Endothelial cell of umbilical vein (primary cell): ENCODE results near the gene TMEM208. TPM values are rescaled to one million over a fixed set of nuclear protein-coding genes. Genes with fewer than 3 reads are reported as not detected.

ENCODE experiments used
- BruUV-seq: library from RNA; stranded (reverse); fragments of 400-500 nt; replicated peaks from 2 replicates; lab custom pipeline; 2021; lab: Mats Ljungman, UMichigan
- CTCF ChIA-PET: fragments of 300-600, 350-600 bp; sonication (Branson Sonifier 250); formaldehyde crosslinking; loops from one replicate; lab custom pipeline; 2021; ENCODE audit warnings: antibody characterized with exemption, inconsistent platforms; lab: Charles Lee
- POLR2A ChIA-PET: fragments of 300-600, 350-600 bp; sonication (Branson Sonifier 250); formaldehyde crosslinking; loops from one replicate; lab custom pipeline; 2021; ENCODE audit warnings: antibody characterized with exemption, inconsistent platforms; lab: Charles Lee
- DNase-seq: peaks from one replicate; pipeline ENCODE4 v3.0.0-alpha.2; 2011; ENCODE audit warnings: low read depth, low spot score
- FAIRE-seq: peaks from 2 replicates; lab custom pipeline; 2011; peaks lifted over from hg19 to GRCh38; lab: Jason Lieb, UNC
- H2AFZ ChIP-seq: 2 replicates; pipeline ENCODE4 v1.6.0; 2012; ENCODE audit warnings: low read depth, low read length, control low read depth, inconsistent platforms
- H3K27ac ChIP-seq: 2 replicates; pipeline ENCODE4 v1.5.1; 2011; ENCODE audit warnings: low read depth, mild to moderate bottlenecking, control low read depth, low read length, moderate library complexity; ENCODE audit not compliant: insufficient read depth
- H3K27me3 ChIP-seq, 2 experiments: 2 replicates each; pipeline versions ENCODE4 v1.6.0 to v1.6.1; 2011; ENCODE audit warnings: low read length in 2 of 2, mixed read lengths in 1 of 2; ENCODE audit not compliant: control insufficient read depth in 2 of 2, insufficient read depth in 2 of 2
- H3K36me3 ChIP-seq, 2 experiments: 2 replicates in 1 of 2; 3 replicates in 1 of 2; pipeline ENCODE4 v1.5.1; 2011; ENCODE audit warnings: low read length in 2 of 2, mild to moderate bottlenecking in 1 of 2, moderate library complexity in 1 of 2; ENCODE audit not compliant: control insufficient read depth in 2 of 2, insufficient read depth in 2 of 2; ENCODE audit errors: extremely low read depth in 1 of 2
- H3K4me1 ChIP-seq: 3 replicates; pipeline ENCODE4 v1.5.1; 2011; ENCODE audit warnings: mild to moderate bottlenecking, low read length; ENCODE audit not compliant: control insufficient read depth, insufficient read depth; ENCODE audit errors: extremely low read depth
- H3K4me2 ChIP-seq: 2 replicates; pipeline ENCODE4 v1.6.1; 2011; ENCODE audit warnings: low read length, control low read depth, mixed read lengths; ENCODE audit not compliant: insufficient read depth
- H3K4me3 ChIP-seq, 3 experiments: fragments of 200-600 bp in 1 of 3; sonication (generic), shearing (Covaris generic) in 1 of 3; replicated peaks in 1 of 3; 2 replicates each; pipeline ENCODE4 v1.5.1; 2011 to 2016; ENCODE audit warnings: control low read depth in 3 of 3, low read length in 3 of 3, mild to moderate bottlenecking in 2 of 3, inconsistent platforms in 1 of 3, low read depth in 1 of 3, moderate library complexity in 1 of 3; ENCODE audit not compliant: insufficient read depth in 1 of 3
- H3K79me2 ChIP-seq: 2 replicates; pipeline ENCODE4 v1.6.0; 2012; ENCODE audit warnings: low read length, inconsistent platforms; ENCODE audit not compliant: control insufficient read depth, insufficient read depth
- H3K9ac ChIP-seq: replicated peaks from 2 replicates; pipeline ENCODE3; 2011; ENCODE audit warnings: low read length, control low read depth; ENCODE audit not compliant: insufficient read depth; ENCODE audit errors: extremely low read depth
- H3K9me1 ChIP-seq: replicated peaks from 3 replicates; pipeline ENCODE4 v1.6.0; 2011; ENCODE audit warnings: mild to moderate bottlenecking, low read length; ENCODE audit not compliant: control insufficient read depth, insufficient read depth; ENCODE audit errors: extremely low read depth
- H3K9me3 ChIP-seq: replicated peaks from 2 replicates; pipeline ENCODE4 v1.5.1; 2012; ENCODE audit warnings: low read length, inconsistent platforms; ENCODE audit not compliant: control insufficient read depth, insufficient read depth
- H4K20me1 ChIP-seq: replicated peaks from 2 replicates; pipeline ENCODE3; 2011; ENCODE audit warnings: mild to moderate bottlenecking, low read length; ENCODE audit not compliant: control insufficient read depth, insufficient read depth; ENCODE audit errors: extremely low read depth
- EZH2 ChIP-seq: IDR thresholded peaks from 2 replicates; pipeline ENCODE4 v1.6.1; 2012; ENCODE audit warnings: borderline replicate concordance, low read depth, mild to moderate bottlenecking, moderate library complexity, low read length, inconsistent platforms; ENCODE audit not compliant: severe bottlenecking
- FOS ChIP-seq: IDR thresholded peaks from 2 replicates; pipeline ENCODE4 v1.6.1; 2011; ENCODE audit warnings: mild to moderate bottlenecking, low read length, moderate library complexity, borderline replicate concordance; ENCODE audit not compliant: insufficient read depth
- GATA2 ChIP-seq: IDR thresholded peaks from 2 replicates; pipeline ENCODE4 v1.7.0; 2011; ENCODE audit warnings: low read depth, mild to moderate bottlenecking, moderate library complexity, mixed read lengths, low read length; ENCODE audit not compliant: insufficient read length, insufficient read depth
- JUN ChIP-seq: IDR thresholded peaks from 2 replicates; pipeline ENCODE4 v1.6.1; 2011; ENCODE audit warnings: borderline replicate concordance, low read depth; ENCODE audit not compliant: insufficient read length, insufficient read depth
- MYC ChIP-seq: IDR thresholded peaks from one replicate; pipeline ENCODE4 v1.6.1; 2011; ENCODE audit warnings: mild to moderate bottlenecking, low read depth, low read length
- POLR2A ChIP-seq: IDR thresholded peaks from 2 replicates; pipeline ENCODE4 v1.6.1; 2012; ENCODE audit warnings: low read depth, mild to moderate bottlenecking, control low read depth, low read length
- POLR2AphosphoS5 ChIP-seq: IDR thresholded peaks from 2 replicates; pipeline ENCODE4 v1.6.1; 2012; ENCODE audit warnings: low read depth, mild to moderate bottlenecking, control low read depth, low read length, moderate library complexity; ENCODE audit not compliant: insufficient read depth
- dilution Hi-C: fragments of 300-500 bp; cut with MboI; formaldehyde crosslinking; loops from one replicate; pipeline ENCODE4 v1.15.0; 2019; ENCODE audit warnings: low sequenced_read_pairs; ENCODE audit not compliant: extremely low pct_ligation_motif_present
- intact Hi-C: fragments of 100-400 bp; cut with micrococcal nuclease; formaldehyde crosslinking; loops from one replicate; pipeline ENCODE4 v1.10.0; 2022
- polyA plus RNA-seq, 4 experiments: library from polyadenylated mRNA; depleted of rRNA in 3 of 4; stranded (reverse) in 3 of 4; unstranded in 1 of 4; fragments of >200 nt; gene quantifications; 2 replicates each; pipeline versions ENCODE4 v1.2.1 to v1.2.3, GENCODE V29; 2011 to 2012; ENCODE audit warnings: missing spikeins in 1 of 4
- total RNA-seq: library from RNA; stranded (reverse); gene quantifications from 2 replicates; pipeline ENCODE4 v1.2.3, GENCODE V29; 2021
- TF ChIP-seq, protein P1 (sequence below), 2 donors: IDR thresholded peaks; 1 replicate in 1 of 2; 2 replicates in 1 of 2; pipeline ENCODE4 v1.5.1; 2011; ENCODE audit warnings: low read length in 2 of 2, mild to moderate bottlenecking in 2 of 2, moderate library complexity in 2 of 2, control low read depth in 1 of 2, inconsistent platforms in 1 of 2, low read depth in 1 of 2; ENCODE audit not compliant: insufficient read depth in 1 of 2; ENCODE audit errors: extremely low read depth in 1 of 2
- TF ChIP-seq, protein P2 (sequence below): IDR thresholded peaks from 2 replicates; pipeline ENCODE4 v1.6.1; 2011; ENCODE audit not compliant: insufficient read depth, insufficient read length

Gene TMEM208
- total and polyA plus RNA-seq, 2 donors (not counting 3 experiments of a cell fraction or from before 2014, with no cell fraction given), result 35.3 to 94.0 TPM

DNA sequence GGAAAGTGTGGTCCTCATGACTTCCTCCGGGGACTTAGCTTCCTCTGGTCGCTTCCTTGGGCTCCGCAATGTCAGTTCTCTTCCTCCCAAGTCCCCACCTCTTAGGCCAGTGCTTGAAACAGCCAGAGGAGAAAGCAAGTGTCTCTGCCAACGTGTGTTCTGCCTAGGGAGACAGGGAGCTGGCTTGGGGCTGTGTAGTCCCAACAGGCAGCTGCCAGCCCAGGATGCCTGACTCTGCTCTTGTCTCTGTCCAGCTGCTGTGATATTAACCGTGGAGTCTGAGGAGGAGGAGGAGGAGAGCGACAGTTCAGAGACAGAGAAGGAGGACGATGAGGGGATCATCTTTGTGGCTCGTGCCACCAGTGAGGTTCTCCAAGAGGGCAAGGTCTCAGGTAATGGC, 38.9 kb downstream of the TMEM208 start:
- dilution Hi-C loops, result no loop called here
- Histone ChIP-seq H3K9me3 (no peaks in the 10 kb centered on the region), H3K4me2 (no peak overlapping the region), H3K36me3 (no peaks in the 10 kb centered on the region), H3K9me1 (no peaks in the 10 kb centered on the region), H2AFZ (no peak overlapping the region), H4K20me1 (no peaks in the 10 kb centered on the region), H3K9ac (no peak overlapping the region), H3K27me3 (no peaks in the 10 kb centered on the region), H3K79me2 (no peaks in the 10 kb centered on the region), H3K4me3 (no peak overlapping the region), H3K4me1 (peaks cover 23% of the 10 kb centered on the region), H3K27ac (no peak overlapping the region)
- DNase-seq (no peak), FAIRE-seq (no peak)
- no TSS peak for BruUV-seq
- no peak for TF ChIP-seq POLR2A
- TF ChIP-seq, protein P1, sequence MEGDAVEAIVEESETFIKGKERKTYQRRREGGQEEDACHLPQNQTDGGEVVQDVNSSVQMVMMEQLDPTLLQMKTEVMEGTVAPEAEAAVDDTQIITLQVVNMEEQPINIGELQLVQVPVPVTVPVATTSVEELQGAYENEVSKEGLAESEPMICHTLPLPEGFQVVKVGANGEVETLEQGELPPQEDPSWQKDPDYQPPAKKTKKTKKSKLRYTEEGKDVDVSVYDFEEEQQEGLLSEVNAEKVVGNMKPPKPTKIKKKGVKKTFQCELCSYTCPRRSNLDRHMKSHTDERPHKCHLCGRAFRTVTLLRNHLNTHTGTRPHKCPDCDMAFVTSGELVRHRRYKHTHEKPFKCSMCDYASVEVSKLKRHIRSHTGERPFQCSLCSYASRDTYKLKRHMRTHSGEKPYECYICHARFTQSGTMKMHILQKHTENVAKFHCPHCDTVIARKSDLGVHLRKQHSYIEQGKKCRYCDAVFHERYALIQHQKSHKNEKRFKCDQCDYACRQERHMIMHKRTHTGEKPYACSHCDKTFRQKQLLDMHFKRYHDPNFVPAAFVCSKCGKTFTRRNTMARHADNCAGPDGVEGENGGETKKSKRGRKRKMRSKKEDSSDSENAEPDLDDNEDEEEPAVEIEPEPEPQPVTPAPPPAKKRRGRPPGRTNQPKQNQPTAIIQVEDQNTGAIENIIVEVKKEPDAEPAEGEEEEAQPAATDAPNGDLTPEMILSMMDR (IDR thresholded peaks at IDR 0.05; ENCODE audit: extremely low read depth in 1 of 2, insufficient read depth in 1 of 2, low read depth in 1 of 2, low read length in 2 of 2), result no peak
- TF ChIP-seq FOS, result no peak
- TF ChIP-seq, protein P2, sequence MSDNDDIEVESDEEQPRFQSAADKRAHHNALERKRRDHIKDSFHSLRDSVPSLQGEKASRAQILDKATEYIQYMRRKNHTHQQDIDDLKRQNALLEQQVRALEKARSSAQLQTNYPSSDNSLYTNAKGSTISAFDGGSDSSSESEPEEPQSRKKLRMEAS, result no peak
- no peak for TF ChIP-seq POLR2AphosphoS5
- TF ChIP-seq JUN, result no peak
- TF ChIP-seq MYC, result no peak
- no peak for TF ChIP-seq EZH2
- TF ChIP-seq GATA2, result no peak
- POLR2A ChIA-PET, result interaction anchor here (0.6 kb wide), 1 partner anchor 212 kb away, joined by 3 read pairs; no protein-coding TSS in a partner anchor
- intact Hi-C loops, result no loop called here
- CTCF ChIA-PET, result interaction anchor here (0.8 to 2.6 kb wide), 4 partner anchors 18 to 73 kb away, joined by 3 to 10 read pairs (median 5); partner anchors contain the start of genes KCTD19 and LRRC36
